Caco-2 (cell line): ENCODE measurements around the gene DPYSL5. TPM values are rescaled to one million over a fixed set of nuclear protein-coding genes. Genes with fewer than 3 reads are reported as not detected.

ENCODE experiments used
- BruUV-seq: library from RNA; stranded (reverse); fragments of 400-500 nt; replicated peaks from 2 replicates; lab custom pipeline; 2021; lab: Mats Ljungman, UMichigan
- CTCF ChIA-PET: fragments of 300-600 bp; sonication (Branson Sonifier 250); formaldehyde crosslinking; loops from one replicate; lab custom pipeline; 2022; ENCODE audit warnings: antibody characterized with exemption; lab: Charles Lee
- POLR2A ChIA-PET: fragments of 300-600 bp; sonication (Branson Sonifier 250); formaldehyde crosslinking; loops from one replicate; lab custom pipeline; 2022; ENCODE audit warnings: antibody characterized with exemption; lab: Charles Lee
- DNase-seq, 2 experiments: peaks; one replicate each; pipeline versions ENCODE4 v3.0.0 to v3.0.0-alpha.2; 2020 to 2022
- H3K27me3 ChIP-seq: replicated peaks from 2 replicates; pipeline ENCODE4 v1.6.0; 2011; ENCODE audit warnings: low read length; ENCODE audit not compliant: control insufficient read depth, insufficient read depth
- H3K36me3 ChIP-seq: 2 replicates; pipeline ENCODE4 v1.5.1; 2011; ENCODE audit warnings: low read length; ENCODE audit not compliant: control insufficient read depth, insufficient read depth
- H3K4me1 ChIP-seq: fragments of 250-450 bp; sonication (Bioruptor Pico); 2 replicates; pipeline ENCODE4 v1.5.1; 2020; ENCODE audit warnings: mild to moderate bottlenecking
- H3K4me3 ChIP-seq: 2 replicates; pipeline ENCODE4 v1.5.1; 2011; ENCODE audit warnings: low read depth, mild to moderate bottlenecking, control low read depth, low read length
- H3K9me3 ChIP-seq: fragments of 250-450 bp; sonication (Bioruptor Pico); 2 replicates; pipeline ENCODE4 v1.5.1; 2020; ENCODE audit warnings: mild to moderate bottlenecking, moderate library complexity
- H3K27ac Mint-ChIP-seq: one replicate; pipeline ENCODE4 v1.8.0; 2022; ENCODE audit warnings: mixed read lengths; ENCODE audit not compliant: unreplicated experiment
- H3K27me3 Mint-ChIP-seq: one replicate; pipeline ENCODE4 v1.8.0; 2022; ENCODE audit warnings: mixed read lengths; ENCODE audit not compliant: insufficient read depth, unreplicated experiment
- H3K36me3 Mint-ChIP-seq: one replicate; pipeline ENCODE4 v1.8.0; 2022; ENCODE audit warnings: mild to moderate bottlenecking, mixed read lengths; ENCODE audit not compliant: insufficient read depth, unreplicated experiment
- H3K4me1 Mint-ChIP-seq: one replicate; pipeline ENCODE4 v1.8.0; 2022; ENCODE audit warnings: low read depth, mixed read lengths; ENCODE audit not compliant: unreplicated experiment
- H3K4me3 Mint-ChIP-seq: one replicate; pipeline ENCODE4 v1.8.0; 2022; ENCODE audit warnings: mild to moderate bottlenecking, moderate library complexity, mixed read lengths; ENCODE audit not compliant: unreplicated experiment
- H3K9me3 Mint-ChIP-seq: one replicate; pipeline ENCODE4 v1.8.0; 2022; ENCODE audit warnings: mixed read lengths; ENCODE audit not compliant: unreplicated experiment
- CTCF ChIP-seq, 2 experiments: fragments of 200-600 bp in 1 of 2; IDR thresholded peaks; 1 replicate in 1 of 2; 2 replicates in 1 of 2; pipeline versions ENCODE4 v1.5.1 to v1.8.0; 2011 to 2022; ENCODE audit warnings: antibody characterized with exemption in 1 of 2, control low read depth in 1 of 2, inconsistent platforms in 1 of 2, low read depth in 1 of 2, low read length in 1 of 2, mild to moderate bottlenecking in 1 of 2, moderate library complexity in 1 of 2; ENCODE audit not compliant: insufficient read depth in 1 of 2, severe bottlenecking in 1 of 2, unreplicated experiment in 1 of 2
- intact Hi-C: fragments of 100-400 bp; cut with micrococcal nuclease; formaldehyde crosslinking; loops from one replicate; pipeline ENCODE4 v1.10.0; 2022; ENCODE audit not compliant: unreplicated experiment
- total RNA-seq: library from RNA; stranded (reverse); gene quantifications from 2 replicates; pipeline ENCODE4 v1.2.3, GENCODE V29; 2022

DPYSL5 gene
- total RNA-seq, 1 experiment from 2014 or later, result 2.4 TPM

DNA sequence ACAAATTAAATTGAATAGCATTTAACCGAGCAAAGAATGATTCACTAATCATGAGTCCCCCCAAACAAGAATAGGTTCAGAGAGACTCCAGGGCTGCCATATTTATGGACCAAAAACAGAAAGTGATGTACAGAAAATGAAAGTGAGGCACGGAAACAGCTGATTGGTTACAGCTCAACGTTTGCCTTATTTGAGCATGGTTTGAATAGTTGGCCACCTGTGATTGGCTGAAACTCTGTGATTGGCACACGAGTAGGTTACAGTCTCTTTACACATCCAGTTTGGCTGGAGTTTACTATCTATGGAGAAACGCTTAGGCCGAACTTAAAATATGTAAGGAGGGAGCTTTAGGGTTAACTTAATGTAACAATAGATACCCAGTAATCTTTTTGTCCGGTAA, 27.0 kb upstream of the DPYSL5 start:
- no peaks in the 10 kb centered on the region for H3K4me1 ChIP-seq
- H3K4me3 ChIP-seq, result no peak overlapping the region
- H3K9me3 ChIP-seq, result no peaks in the 10 kb centered on the region
- no peaks in the 10 kb centered on the region for H3K27me3 ChIP-seq
- H3K36me3 ChIP-seq, result no peaks in the 10 kb centered on the region
- no peak for TF ChIP-seq CTCF (IDR thresholded peaks at IDR 0.05; ENCODE audit: insufficient read depth in 1 of 2, low read depth in 1 of 2, low read length in 1 of 2, severe bottlenecking in 1 of 2, unreplicated experiment in 1 of 2)
- Mint-ChIP-seq H3K36me3 (no peaks in the 10 kb centered on the region), H3K9me3 (no peaks in the 10 kb centered on the region), H3K27ac (no peak overlapping the region), H3K4me1 (no peaks in the 10 kb centered on the region), H3K27me3 (peaks cover 6% of the 10 kb centered on the region), H3K4me3 (no peak overlapping the region)
- no peak for DNase-seq
- ChIA-PET POLR2A (no interaction called here), CTCF (interaction anchor here (0.6 kb wide), 1 partner anchor 243 kb away, joined by 5 read pairs; no protein-coding TSS in a partner anchor)
- no TSS peak for BruUV-seq
- intact Hi-C loops, result no loop called here

DNA sequence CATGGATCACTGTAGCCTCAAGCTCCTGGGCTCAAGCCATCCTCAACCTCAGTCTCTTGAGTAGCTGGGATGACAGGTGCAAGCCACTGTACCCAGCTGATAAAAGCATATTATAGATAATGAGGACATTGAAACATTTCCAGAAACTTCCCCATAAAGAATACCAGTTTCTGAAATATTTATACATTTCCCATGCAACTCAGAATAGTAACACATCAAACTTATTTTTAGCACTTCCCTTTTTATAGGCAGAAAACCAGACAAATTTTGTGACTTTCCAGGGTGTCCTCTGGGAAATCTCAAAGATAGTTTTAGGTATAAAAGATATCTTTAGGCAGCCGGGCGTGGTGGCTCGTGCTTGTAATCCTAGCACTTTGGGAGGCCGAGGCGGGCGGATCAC, 25.1 kb upstream of the DPYSL5 start:
- H3K4me3 ChIP-seq, result no peak overlapping the region
- Mint-ChIP-seq H3K27me3 (peaks cover 6% of the 10 kb centered on the region), H3K9me3 (no peaks in the 10 kb centered on the region), H3K4me1 (no peaks in the 10 kb centered on the region), H3K36me3 (no peaks in the 10 kb centered on the region), H3K27ac (no peak overlapping the region), H3K4me3 (no peak overlapping the region)
- H3K27me3 ChIP-seq, result no peaks in the 10 kb centered on the region
- no peaks in the 10 kb centered on the region for H3K4me1 ChIP-seq
- ChIA-PET CTCF (interaction anchor here (1.3 kb wide), 1 partner anchor 23 kb away, joined by 4 read pairs; no protein-coding TSS in a partner anchor), POLR2A (no interaction called here)
- no peak for DNase-seq
- intact Hi-C loops, result no loop called here
- BruUV-seq, result no TSS peak
- TF ChIP-seq CTCF (IDR thresholded peaks at IDR 0.05; ENCODE audit: insufficient read depth in 1 of 2, low read depth in 1 of 2, low read length in 1 of 2, severe bottlenecking in 1 of 2, unreplicated experiment in 1 of 2), result no peak
- no peaks in the 10 kb centered on the region for H3K9me3 ChIP-seq
- no peaks in the 10 kb centered on the region for H3K36me3 ChIP-seq

- Histone ChIP-seq H3K4me1 (no peaks in the 10 kb centered on the region), H3K27me3 (no peaks in the 10 kb centered on the region), H3K4me3 (no peak overlapping the region), H3K36me3 (no peaks in the 10 kb centered on the region), H3K9me3 (peaks cover 5% of the 10 kb centered on the region; the same call in 1 of the 2 replicates)
- no TSS peak for BruUV-seq
- ChIA-PET POLR2A (no interaction called here), CTCF (no interaction called here)
- peak in 1 of 2 experiments; percentile 21 for DNase-seq
- Mint-ChIP-seq H3K36me3 (no peaks in the 10 kb centered on the region), H3K4me1 (no peaks in the 10 kb centered on the region), H3K27ac (no peak overlapping the region), H3K9me3 (no peaks in the 10 kb centered on the region), H3K4me3 (no peak overlapping the region), H3K27me3 (peaks cover 17% of the 10 kb centered on the region)
- intact Hi-C loops, result no loop called here
- TF ChIP-seq CTCF (IDR thresholded peaks at IDR 0.05; ENCODE audit: insufficient read depth in 1 of 2, low read depth in 1 of 2, low read length in 1 of 2, severe bottlenecking in 1 of 2, unreplicated experiment in 1 of 2), result no peak
Observed at GRCh38 chr2:26838121-26838906, 9.6 kb upstream of the DPYSL5 start.
